MCF 10A (cell line): ENCODE data around the gene TMEM54. TPM values are rescaled to one million over a fixed set of nuclear protein-coding genes. Genes with fewer than 3 reads are reported as not detected.
"Not testable (repeated sequence)": the region's sequence is repeated elsewhere in the genome, so short reads cannot be mapped to it uniquely, and the experiment has no call there.

Experiments
- BruUV-seq: library from RNA; stranded (reverse); fragments of 400-500 nt; replicated peaks from 2 replicates; lab custom pipeline; 2021; lab: Mats Ljungman, UMichigan
- CTCF ChIA-PET: fragments of 300-600 bp; sonication (Branson Sonifier 250); formaldehyde crosslinking; extraction: SDS; loops from one replicate; lab custom pipeline; 2021; ENCODE audit warnings: antibody characterized with exemption, inconsistent platforms; lab: Yijun Ruan, JAX
- POLR2A ChIA-PET: fragments of 300-600, 350-650 bp; sonication (Branson Sonifier 250); formaldehyde crosslinking; extraction: SDS; loops from one replicate; lab custom pipeline; 2020; ENCODE audit warnings: antibody characterized with exemption, inconsistent platforms; lab: Yijun Ruan, JAX
- DNase-seq: peaks from one replicate; pipeline ENCODE4 v3.0.0-alpha.2; 2018; ENCODE audit not compliant: unreplicated experiment
- H3K27ac Mint-ChIP-seq: one replicate; pipeline ENCODE4 v1.8.0; 2022; ENCODE audit warnings: mild to moderate bottlenecking, low read depth, mixed read lengths; ENCODE audit not compliant: unreplicated experiment
- H3K27me3 Mint-ChIP-seq: one replicate; pipeline ENCODE4 v1.8.0; 2022; ENCODE audit warnings: mixed read lengths; ENCODE audit not compliant: insufficient read depth, unreplicated experiment
- H3K36me3 Mint-ChIP-seq: one replicate; pipeline ENCODE4 v1.8.0; 2022; ENCODE audit warnings: mild to moderate bottlenecking, moderate library complexity, mixed read lengths; ENCODE audit not compliant: insufficient read depth, unreplicated experiment
- H3K4me1 Mint-ChIP-seq: one replicate; pipeline ENCODE4 v1.8.0; 2022; ENCODE audit warnings: mixed read lengths; ENCODE audit not compliant: insufficient read depth, unreplicated experiment
- H3K4me3 Mint-ChIP-seq: one replicate; pipeline ENCODE4 v1.8.0; 2022; ENCODE audit warnings: mild to moderate bottlenecking, moderate library complexity, mixed read lengths; ENCODE audit not compliant: unreplicated experiment
- H3K9me3 Mint-ChIP-seq: one replicate; pipeline ENCODE4 v1.8.0; 2022; ENCODE audit warnings: mixed read lengths; ENCODE audit not compliant: unreplicated experiment
- CTCF ChIP-seq: fragments of 200-600 bp; IDR thresholded peaks from one replicate; pipeline ENCODE4 v1.8.0; 2022; ENCODE audit warnings: antibody characterized with exemption, mild to moderate bottlenecking; ENCODE audit not compliant: unreplicated experiment
- intact Hi-C: fragments of 100-400 bp; cut with micrococcal nuclease; formaldehyde crosslinking; loops from 2 replicates; pipeline ENCODE4 v1.14.1; 2022
- total RNA-seq: library from RNA; stranded (reverse); gene quantifications from 2 replicates; pipeline ENCODE4 v1.2.3, GENCODE V29; 2022

The TMEM54 gene
- total RNA-seq, 1 experiment from 2014 or later, result 6.2 TPM

DNA sequence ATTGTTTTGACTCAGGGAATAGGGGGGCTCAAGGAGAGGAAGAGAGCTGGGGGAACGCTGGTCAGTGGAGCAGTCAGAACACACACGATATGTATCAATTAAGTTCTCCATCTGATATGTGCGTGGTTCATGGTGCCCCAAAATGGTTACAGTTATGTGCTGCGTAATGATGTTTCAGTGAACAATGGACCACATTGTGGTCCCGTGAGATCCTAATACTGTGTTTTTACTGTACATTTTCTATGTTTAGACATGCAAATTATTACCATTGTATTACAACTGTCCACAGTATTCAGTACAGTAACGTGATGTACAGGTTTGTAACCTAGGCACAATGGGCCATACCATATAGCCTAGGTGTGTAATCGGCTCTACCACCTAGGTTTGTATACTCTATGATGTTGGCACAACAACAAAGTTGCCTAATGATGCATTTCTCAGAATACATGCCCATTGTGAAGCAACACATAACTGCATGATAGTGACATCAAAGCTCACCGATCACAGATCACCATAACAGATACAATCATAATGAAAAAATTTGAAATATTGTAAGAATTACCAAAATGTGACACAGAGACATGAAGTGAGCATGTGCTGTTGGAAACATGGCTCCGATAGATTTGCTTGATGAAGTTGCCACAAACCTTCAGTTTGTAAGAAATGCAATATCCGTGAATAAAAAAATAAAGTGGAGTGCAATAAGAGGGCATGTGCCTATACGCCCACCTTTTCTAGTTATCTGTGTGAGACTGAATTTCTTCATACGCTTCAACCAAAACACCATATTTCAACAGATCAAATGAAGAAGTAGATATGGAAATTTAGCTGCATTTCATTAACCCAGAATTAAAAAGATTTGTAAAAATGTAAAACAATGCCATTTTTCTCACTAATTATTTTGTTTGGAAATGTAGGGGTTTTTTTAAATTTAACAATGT is 14.8 kb upstream of the TMEM54 start:
- ChIA-PET POLR2A (no interaction called here), CTCF (interaction anchor here (0.6 to 1.2 kb wide), 7 partner anchors 9 to 555 kb away, joined by 3 to 5 read pairs (median 3); no protein-coding TSS in a partner anchor)
- peaks cover 9% of the 10 kb centered on the region for H3K36me3 Mint-ChIP-seq
- DNase-seq, result no peak
- intact Hi-C loops, result no loop called here
- no peak overlapping the region for H3K4me3 Mint-ChIP-seq
- peaks cover 6% of the 10 kb centered on the region for H3K4me1 Mint-ChIP-seq
- no peak for TF ChIP-seq CTCF
- no peaks in the 10 kb centered on the region for H3K27me3 Mint-ChIP-seq
- H3K27ac Mint-ChIP-seq, result no peak overlapping the region
- no peaks in the 10 kb centered on the region for H3K9me3 Mint-ChIP-seq
- no TSS peak for BruUV-seq

DNA sequence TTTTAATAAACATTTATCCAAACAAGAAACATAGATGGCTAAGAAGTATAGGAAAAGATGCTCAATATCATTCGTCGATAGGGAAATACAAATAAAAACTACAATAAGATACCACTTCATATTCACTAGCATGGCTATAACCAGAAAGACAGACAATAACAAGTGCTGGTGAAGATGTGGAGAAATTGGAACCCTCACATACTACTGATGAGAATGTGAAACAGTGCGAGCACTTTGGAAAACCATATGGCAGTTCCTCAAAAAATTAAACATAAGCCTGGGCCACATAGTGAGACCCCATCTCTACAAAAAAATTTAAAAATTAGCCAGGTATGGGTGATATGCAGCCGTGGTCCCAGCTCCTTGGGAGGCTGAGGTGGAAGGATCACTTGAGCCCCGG is 9.1 kb upstream of the TMEM54 start:
- intact Hi-C loops, result no loop called here
- Mint-ChIP-seq H3K27me3 (no peaks in the 10 kb centered on the region), H3K9me3 (no peaks in the 10 kb centered on the region), H3K4me3 (no peak overlapping the region), H3K27ac (no peak overlapping the region), H3K4me1 (no peaks in the 10 kb centered on the region), H3K36me3 (no peaks in the 10 kb centered on the region)
- ChIA-PET CTCF (interaction anchor here (0.6 kb wide), 1 partner anchor 31 kb away, joined by 3 read pairs; no protein-coding TSS in a partner anchor), POLR2A (interaction anchor here (0.5 kb wide), 1 partner anchor 68 kb away, joined by 3 read pairs; no protein-coding TSS in a partner anchor)
- BruUV-seq, result no TSS peak
- no peak for DNase-seq
- TF ChIP-seq CTCF, result no peak

DNA sequence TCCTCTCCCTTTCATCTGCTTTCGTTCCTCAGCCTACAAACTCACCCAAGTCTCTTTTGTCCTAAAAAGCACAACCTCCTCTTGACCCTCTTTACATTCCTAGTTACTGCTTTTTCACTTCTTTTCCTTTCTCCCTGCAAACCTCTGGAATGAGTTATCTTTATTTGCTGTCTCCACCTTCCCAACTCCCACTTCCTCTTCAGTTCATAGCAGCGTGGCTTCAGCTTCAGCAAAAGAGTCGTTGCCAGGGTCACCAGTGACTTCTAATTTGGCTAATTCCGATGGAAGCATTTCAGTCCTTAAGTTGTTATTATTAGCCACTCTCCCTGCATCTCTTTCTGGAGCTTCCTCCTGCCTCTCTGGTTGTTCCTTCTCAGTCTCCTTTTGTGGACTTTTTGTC is 6.2 kb upstream of the TMEM54 start:
- TF ChIP-seq CTCF, result no peak
- ChIA-PET POLR2A (no interaction called here), CTCF (interaction anchor here (0.5 to 1.4 kb wide), 2 partner anchors 9 to 506 kb away, joined by 3 read pairs; no protein-coding TSS in a partner anchor)
- Mint-ChIP-seq H3K36me3 (no peaks in the 10 kb centered on the region), H3K4me1 (no peaks in the 10 kb centered on the region), H3K9me3 (no peaks in the 10 kb centered on the region), H3K27me3 (no peaks in the 10 kb centered on the region), H3K4me3 (no peak overlapping the region), H3K27ac (no peak overlapping the region)
- BruUV-seq, result no TSS peak
- intact Hi-C loops, result no loop called here
- no peak for DNase-seq

- Mint-ChIP-seq H3K27ac (no peak overlapping the region), H3K4me3 (no peak overlapping the region), H3K9me3 (no peaks in the 10 kb centered on the region), H3K4me1 (no peaks in the 10 kb centered on the region), H3K27me3 (no peaks in the 10 kb centered on the region), H3K36me3 (no peaks in the 10 kb centered on the region)
- no peak for TF ChIP-seq CTCF
- CTCF ChIA-PET, result interaction anchor here (0.7 to 1.4 kb wide), 2 partner anchors 10 to 20 kb away, joined by 3 read pairs; no protein-coding TSS in a partner anchor
- no TSS peak for BruUV-seq
- POLR2A ChIA-PET, result interaction anchor here (0.5 to 0.7 kb wide), 2 partner anchors 13 to 553 kb away, joined by 3 read pairs; no protein-coding TSS in a partner anchor
- no peak for DNase-seq
- intact Hi-C loops, result no loop called here
Measured at GRCh38 chr1:32906654-32907053, 5.5 kb upstream of the TMEM54 start.

DNA sequence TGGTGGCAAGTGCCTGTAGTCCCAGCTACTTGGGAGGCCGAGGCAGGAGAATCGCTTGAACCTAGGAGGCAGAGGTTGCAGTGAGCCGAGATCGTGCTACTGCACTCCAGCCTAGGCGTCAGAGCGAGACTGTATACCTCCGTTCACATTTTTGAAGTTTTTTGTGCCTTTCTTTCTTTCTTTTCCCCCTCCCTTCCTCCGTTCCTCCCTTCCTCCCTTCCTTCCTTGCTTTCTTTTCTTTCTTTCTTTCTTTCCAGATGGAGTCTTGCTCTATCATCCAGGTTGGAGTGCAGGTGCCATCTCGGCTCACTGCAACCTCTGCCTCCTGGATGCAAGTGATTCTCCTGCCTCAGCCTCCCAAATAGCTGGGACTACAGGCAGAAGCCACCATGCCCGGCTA is 4.4 kb upstream of the TMEM54 start:
- BruUV-seq, H3K4me1 Mint-ChIP-seq, H3K27me3 Mint-ChIP-seq, H3K27ac Mint-ChIP-seq, H3K36me3 Mint-ChIP-seq, H3K4me3 Mint-ChIP-seq, H3K9me3 Mint-ChIP-seq, DNase-seq, intact Hi-C loops: not testable (repeated sequence)
- CTCF ChIA-PET, result interaction anchor here (0.6 to 0.7 kb wide), 3 partner anchors 156 to 438 kb away, joined by 3 to 4 read pairs (median 4); no protein-coding TSS in a partner anchor
- POLR2A ChIA-PET, result interaction anchor here (0.6 kb wide), 1 partner anchor 56 kb away, joined by 3 read pairs; no protein-coding TSS in a partner anchor
